Muscle layer of duodenum (tissue), 2 donors: ENCODE results near the gene HNRNPA1L2.
"Not testable (repeated sequence)": the region's sequence is repeated elsewhere in the genome, so short reads cannot be mapped to it uniquely, and the experiment has no call there.

ENCODE experiments used
- H3K27ac ChIP-seq: one replicate; pipeline ENCODE4 v1.7.0; 2013; ENCODE audit warnings: mild to moderate bottlenecking, low read length
- H3K27me3 ChIP-seq: one replicate; pipeline ENCODE4 v1.7.0; 2013; ENCODE audit warnings: low read depth, mild to moderate bottlenecking, control low read depth, low read length
- H3K36me3 ChIP-seq, 2 donors: one replicate each; pipeline ENCODE4 v1.7.0; 2013; ENCODE audit warnings: low read length in 2 of 2, control low read depth in 1 of 2, mild to moderate bottlenecking in 1 of 2; ENCODE audit not compliant: insufficient read depth in 2 of 2, control insufficient read depth in 1 of 2
- H3K4me1 ChIP-seq, 2 donors: one replicate each; pipeline ENCODE4 v1.7.0; 2013; ENCODE audit warnings: low read length in 2 of 2, mild to moderate bottlenecking in 2 of 2, control low read depth in 1 of 2, moderate library complexity in 1 of 2; ENCODE audit not compliant: insufficient read depth in 2 of 2, control insufficient read depth in 1 of 2
- H3K4me3 ChIP-seq, 2 donors: one replicate each; pipeline ENCODE4 v1.7.0; 2013; ENCODE audit warnings: low read length in 2 of 2, low read depth in 1 of 2, mild to moderate bottlenecking in 1 of 2
- H3K9me3 ChIP-seq, 2 donors: one replicate each; pipeline ENCODE4 v1.7.0; 2013; ENCODE audit warnings: low read length in 2 of 2, control low read depth in 1 of 2, mild to moderate bottlenecking in 1 of 2; ENCODE audit not compliant: control insufficient read depth in 1 of 2
- donor health status: healthy.

HNRNPA1L2 gene

DNA sequence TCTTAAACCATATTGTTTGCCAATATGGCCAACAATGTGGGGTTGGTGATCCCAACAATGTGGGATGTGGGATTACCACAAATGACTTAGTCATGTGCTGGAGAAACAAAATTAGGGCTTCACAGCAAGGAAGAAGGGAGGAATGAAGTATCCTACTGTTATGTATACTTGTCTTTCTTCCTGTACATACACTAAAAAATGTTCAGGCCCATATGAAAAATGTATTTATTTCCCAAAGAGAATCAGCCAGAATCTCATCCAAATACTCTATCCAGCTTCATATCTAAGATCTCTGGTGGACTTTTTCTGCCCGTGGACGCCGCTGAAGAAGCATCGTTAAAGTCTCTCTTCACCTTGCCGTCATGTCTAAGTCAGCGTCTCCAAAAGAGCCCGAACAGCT is at the start of gene HNRNPA1L2:
TSS of gene HNRNPA1L2 (plus strand) at position 301 of the 400 bp plus-strand sequence. CDS start at position 363, 62 bp downstream.
- H3K4me3 ChIP-seq: no peak within 1 kb of the TSS
- H3K27ac ChIP-seq: no peak within 1 kb of the TSS
- no peaks in the 10 kb centered on the region for H3K9me3 ChIP-seq
- peaks cover 11 to 26% of the 10 kb centered on the region in 2 donors for H3K36me3 ChIP-seq
- H3K27me3 ChIP-seq: no peaks in the 10 kb centered on the region
- H3K4me1 ChIP-seq: no peaks in the 10 kb centered on the region

DNA sequence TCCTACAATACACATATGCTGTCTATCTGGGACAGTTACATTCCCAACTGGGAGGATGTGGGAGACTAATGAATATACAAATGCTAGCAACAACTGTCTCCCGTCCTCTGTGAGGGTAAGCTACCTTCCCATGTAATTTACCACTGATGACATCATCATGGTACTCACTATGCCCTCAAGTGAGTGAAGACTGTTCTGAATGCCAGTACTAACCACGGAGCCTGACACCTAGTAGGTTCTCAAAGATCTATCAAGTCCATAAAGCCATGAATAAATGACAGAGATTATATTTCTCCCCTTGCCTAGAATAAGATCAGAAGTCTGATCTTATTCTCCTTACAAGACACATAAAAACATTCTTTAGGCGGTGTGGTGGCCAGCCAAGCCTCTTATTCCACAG is 49.1 kb upstream of the HNRNPA1L2 start:
- not testable (repeated sequence) for H3K4me1 ChIP-seq, H3K9me3 ChIP-seq, H3K4me3 ChIP-seq, H3K27me3 ChIP-seq, H3K27ac ChIP-seq, H3K36me3 ChIP-seq

DNA sequence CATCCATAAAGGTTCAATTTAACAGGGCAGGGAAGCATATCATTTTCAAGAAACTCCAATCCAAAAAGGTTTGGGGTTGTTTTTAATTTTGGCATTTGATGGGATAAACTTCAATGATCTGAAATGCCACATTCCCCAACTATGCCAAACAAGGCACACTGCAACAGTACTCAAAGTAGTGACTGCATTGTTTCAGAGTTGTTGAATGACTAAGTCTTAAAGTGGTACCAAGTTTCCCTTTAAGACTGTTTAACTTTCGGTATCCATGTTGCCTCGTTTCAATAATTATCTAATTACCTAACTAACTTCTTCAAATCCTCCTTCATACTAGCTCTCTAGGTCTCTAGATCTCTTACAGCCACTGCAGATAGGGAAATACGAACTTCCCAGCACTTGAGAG is 48.4 kb upstream of the HNRNPA1L2 start:
- H3K27ac ChIP-seq, H3K36me3 ChIP-seq, H3K4me3 ChIP-seq, H3K9me3 ChIP-seq, H3K27me3 ChIP-seq, H3K4me1 ChIP-seq: not testable (repeated sequence)

DNA sequence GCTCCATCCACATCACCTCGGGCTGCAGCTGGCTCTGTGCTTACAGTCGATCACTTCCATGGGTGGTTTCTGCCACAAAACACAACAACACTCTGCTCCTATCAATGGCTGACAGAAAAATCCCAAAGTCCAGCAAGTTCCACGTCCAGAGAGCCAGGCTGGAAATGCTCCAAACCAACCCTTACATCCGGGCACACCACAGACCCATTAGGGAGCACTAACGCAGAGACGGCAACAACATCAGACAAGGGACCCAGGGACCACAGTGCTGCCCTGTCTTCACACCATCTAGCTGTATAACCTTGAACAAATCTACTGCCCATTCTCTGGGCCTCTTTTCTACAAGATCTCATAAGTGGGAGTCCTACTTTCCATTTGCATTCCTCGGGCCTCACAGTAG is 47.9 kb upstream of the HNRNPA1L2 start:
- H3K4me1 ChIP-seq, H3K4me3 ChIP-seq, H3K9me3 ChIP-seq, H3K36me3 ChIP-seq, H3K27ac ChIP-seq, H3K27me3 ChIP-seq: not testable (repeated sequence)

DNA sequence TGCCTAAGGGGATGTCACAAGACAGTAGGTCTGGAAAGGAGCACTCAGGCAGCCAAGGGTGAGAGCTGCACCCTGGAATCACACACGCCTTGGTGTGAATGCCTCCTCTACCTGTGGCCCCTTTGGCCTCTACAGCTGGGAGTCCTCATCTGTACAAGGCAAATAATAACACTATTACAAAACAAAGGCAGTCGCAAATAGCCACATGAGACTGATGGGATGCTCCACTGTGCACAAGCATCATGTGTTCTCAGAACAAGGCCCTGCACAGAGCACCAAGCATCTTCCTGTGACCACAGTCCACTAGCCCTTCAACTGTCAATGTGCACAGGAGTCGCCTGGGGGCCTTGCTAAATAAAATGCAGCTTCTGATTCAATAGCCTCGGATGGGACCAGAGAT is 44.6 kb upstream of the HNRNPA1L2 start:
- Histone ChIP-seq H3K27me3 (no peaks in the 10 kb centered on the region), H3K36me3 (peaks cover 0 to 6% of the 10 kb centered on the region in 2 donors), H3K9me3 (no peaks in the 10 kb centered on the region), H3K27ac (no peak overlapping the region), H3K4me1 (peaks cover 5 to 11% of the 10 kb centered on the region in 2 donors), H3K4me3 (no peak overlapping the region)

DNA sequence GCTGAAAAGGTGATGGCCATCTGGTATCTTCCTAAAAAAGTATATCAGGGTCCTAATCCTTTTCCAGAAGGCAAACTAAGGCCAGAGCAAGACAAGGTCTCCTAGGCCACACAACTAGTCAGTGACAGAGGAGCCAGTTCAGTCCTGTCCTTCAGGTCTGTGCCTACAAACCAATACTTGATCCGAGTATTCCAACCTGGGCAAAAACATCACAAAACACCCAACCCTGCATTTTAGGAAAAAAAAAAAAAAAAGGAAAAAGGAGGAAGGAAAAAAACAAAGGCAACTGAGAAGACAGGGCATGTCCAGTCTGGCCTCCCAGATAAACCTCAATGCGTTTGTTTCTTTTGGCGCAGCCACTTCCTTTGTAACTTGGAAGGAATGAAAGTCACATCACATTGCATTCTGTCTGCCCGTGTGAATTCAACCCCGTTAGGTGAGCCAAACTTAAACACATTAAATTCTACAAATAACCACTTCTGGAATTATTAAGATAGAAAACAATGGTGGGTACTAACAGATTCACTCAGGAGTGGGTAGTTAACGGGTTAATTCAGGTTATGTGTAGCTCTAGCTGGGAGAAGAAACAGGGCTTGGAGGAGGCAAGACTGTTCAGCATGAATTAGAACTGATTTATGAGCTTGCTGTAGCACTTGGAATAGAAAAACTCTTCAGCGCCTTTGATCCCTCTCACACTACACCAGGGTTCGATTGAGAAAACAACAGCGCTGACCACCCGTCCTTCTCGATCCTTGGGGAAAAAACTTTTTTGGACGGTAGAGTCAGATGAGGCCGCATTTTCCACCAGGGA is 43.0 kb upstream of the HNRNPA1L2 start:
- peaks cover 0 to 6% of the 10 kb centered on the region in 2 donors for H3K36me3 ChIP-seq
- peak overlapping the region; percentile 29 for H3K27ac ChIP-seq
- H3K9me3 ChIP-seq: no peaks in the 10 kb centered on the region
- H3K4me1 ChIP-seq: peaks cover 5 to 11% of the 10 kb centered on the region in 2 donors
- H3K27me3 ChIP-seq: no peaks in the 10 kb centered on the region
- H3K4me3 ChIP-seq: peak overlapping the region; percentile 59 to 82

DNA sequence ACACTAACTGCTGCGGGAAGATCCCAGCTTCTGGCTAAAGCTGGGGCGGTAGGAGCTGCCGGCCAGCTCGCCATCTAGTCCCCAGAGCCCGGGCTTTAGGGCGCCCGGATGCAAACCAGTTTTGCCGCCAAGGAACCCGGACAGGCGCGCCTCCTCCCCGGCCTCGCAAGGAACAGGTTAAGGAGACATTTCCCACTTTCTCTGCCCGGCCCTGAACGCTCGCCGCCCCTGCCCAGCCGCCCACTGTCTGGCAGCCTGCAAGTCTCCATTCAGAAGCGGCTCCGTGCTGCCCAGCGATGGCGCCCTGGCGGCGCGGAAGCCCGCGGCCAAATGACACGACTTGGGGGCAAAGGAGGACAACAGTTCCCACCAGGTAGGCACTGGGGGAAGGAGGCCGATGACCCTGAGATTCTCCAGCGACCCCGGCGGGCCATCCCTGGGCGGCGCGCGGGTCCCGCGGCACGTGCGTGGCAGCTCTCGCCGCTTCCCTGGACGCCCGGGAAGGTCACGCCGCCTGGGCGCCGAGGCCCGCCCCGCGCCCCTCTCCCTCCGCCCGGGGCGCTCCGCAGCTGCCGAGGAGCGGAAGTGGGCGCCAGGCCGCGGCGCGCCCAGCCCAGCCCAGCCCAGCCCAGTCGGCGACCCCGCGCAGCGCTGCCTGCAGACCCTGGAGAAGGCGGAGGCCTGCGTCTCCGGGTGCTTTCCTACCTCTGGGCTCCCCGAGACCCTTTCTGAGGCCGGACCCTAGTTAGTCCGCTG is 42.2 kb upstream of the HNRNPA1L2 start:
- Histone ChIP-seq H3K4me1 (peaks cover 5 to 11% of the 10 kb centered on the region in 2 donors), H3K36me3 (peaks cover 0 to 6% of the 10 kb centered on the region in 2 donors), H3K4me3 (peak overlapping the region; percentile 59 to 82), H3K27me3 (no peaks in the 10 kb centered on the region), H3K27ac (peak overlapping the region; percentile 29), H3K9me3 (no peaks in the 10 kb centered on the region)

DNA sequence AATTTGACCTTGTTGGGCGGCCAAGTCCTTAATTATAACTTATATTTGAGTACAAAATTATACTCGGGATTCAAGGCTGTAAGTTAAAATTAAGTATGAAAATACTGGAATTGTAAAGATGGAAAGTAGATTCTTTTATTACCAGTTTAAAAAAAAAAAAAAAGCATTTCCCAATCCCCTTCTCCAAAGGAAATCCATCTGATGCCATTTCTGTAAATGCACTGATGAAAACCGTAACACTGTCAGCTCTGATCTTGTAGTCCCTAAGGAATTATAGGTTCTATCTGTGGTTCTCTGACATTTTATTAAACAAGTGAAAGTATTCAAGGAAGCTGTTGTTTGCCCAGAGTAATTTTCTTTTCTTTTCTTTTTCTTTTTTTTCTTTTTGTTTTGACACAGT is 41.6 kb upstream of the HNRNPA1L2 start:
- Histone ChIP-seq H3K9me3 (no peaks in the 10 kb centered on the region), H3K4me3 (peak overlapping the region in 1 of 2 donors; percentile 82), H3K4me1 (peaks cover 5 to 11% of the 10 kb centered on the region in 2 donors), H3K36me3 (peaks cover 0 to 6% of the 10 kb centered on the region in 2 donors), H3K27ac (no peak overlapping the region), H3K27me3 (no peaks in the 10 kb centered on the region)

DNA sequence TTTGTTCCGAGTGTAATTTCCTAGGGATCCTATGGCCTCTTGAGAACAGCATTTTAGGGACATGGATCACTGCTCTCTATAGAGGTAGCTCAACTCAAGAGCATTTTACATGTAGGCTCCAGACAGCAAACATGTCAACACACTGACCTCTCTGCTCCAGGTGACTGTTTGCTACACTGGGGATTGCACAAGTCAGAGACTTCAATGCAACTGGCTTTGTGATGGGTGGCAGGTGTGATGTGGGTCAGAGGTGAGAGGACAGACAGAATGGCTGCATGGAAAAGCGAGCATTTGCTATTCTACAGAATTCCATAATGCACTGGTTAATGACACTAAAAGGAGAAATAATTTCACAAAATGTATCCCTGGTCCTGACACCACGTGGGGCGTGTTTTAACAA is 38.9 kb upstream of the HNRNPA1L2 start:
- H3K36me3 ChIP-seq, H3K27me3 ChIP-seq, H3K9me3 ChIP-seq, H3K27ac ChIP-seq, H3K4me3 ChIP-seq: not testable (repeated sequence)
- H3K4me1 ChIP-seq: peaks cover 5 to 11% of the 10 kb centered on the region in 2 donors

DNA sequence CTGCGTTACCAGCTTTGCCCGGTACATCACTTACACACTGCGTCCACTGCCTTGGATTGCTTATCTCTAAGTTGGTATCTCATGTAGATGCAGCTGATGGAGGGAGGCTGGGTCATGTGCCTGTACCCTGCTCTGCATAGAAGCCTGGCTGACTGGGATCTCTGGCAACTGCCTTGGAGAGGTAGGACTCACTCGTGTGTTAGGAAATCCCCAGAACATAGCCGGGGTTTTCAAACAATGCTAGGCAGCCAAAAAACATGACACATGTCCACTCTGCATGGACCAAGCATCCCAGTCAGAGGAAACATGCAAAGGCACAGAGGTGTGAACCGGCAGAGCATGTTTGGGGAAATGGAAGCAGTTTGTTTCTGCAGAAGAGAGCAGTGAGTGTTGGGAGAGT is 36.1 kb upstream of the HNRNPA1L2 start:
- H3K27ac ChIP-seq, H3K27me3 ChIP-seq, H3K36me3 ChIP-seq, H3K4me3 ChIP-seq, H3K4me1 ChIP-seq, H3K9me3 ChIP-seq: not testable (repeated sequence)

DNA sequence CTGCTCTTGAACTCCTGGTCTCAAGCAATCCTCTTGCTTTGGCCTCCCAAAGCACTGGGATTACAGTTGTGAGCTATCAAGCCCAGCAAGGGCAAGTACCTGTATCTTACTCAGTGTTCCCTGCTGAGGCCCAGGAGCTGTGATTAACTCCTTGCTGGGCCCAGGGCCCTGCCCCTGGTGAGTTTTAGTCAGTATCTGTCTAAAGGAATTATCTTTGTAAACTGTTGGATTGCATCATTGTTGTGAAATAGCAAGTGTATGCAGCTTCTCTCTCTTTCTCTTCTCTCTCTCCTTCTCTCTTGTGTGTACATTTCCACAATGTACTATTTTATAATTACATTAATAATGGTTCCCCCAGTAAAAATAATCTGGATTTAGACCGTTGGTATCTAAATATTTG is 35.4 kb upstream of the HNRNPA1L2 start:
- not testable (repeated sequence) for H3K4me1 ChIP-seq, H3K27me3 ChIP-seq, H3K36me3 ChIP-seq, H3K9me3 ChIP-seq, H3K27ac ChIP-seq, H3K4me3 ChIP-seq
